Measurements from ENCODE around the gene C2CD5. TPM values are rescaled to one million over a fixed set of nuclear protein-coding genes. Genes with fewer than 3 reads are reported as not detected.

The C2CD5 gene
- total and polyA plus RNA-seq, 2 donors from 2014 or later = 19.4 to 48.4 TPM

- H3K36me3 ChIP-seq (ENCODE audit: control insufficient read depth in 2 of 3, insufficient read depth in 3 of 3, low read length in 3 of 3) = peaks cover 2 to 10% (median 3%) of the 10 kb centered on the region in 3 donors
- H3K9ac ChIP-seq (ENCODE audit: low read length in 3 of 3) = no peak overlapping the region
- H3K9me3 ChIP-seq (ENCODE audit: control insufficient read depth in 2 of 3, insufficient read depth in 1 of 3, low read length in 3 of 3) = no peaks in the 10 kb centered on the region
- no peak for TF ChIP-seq CTCF (IDR thresholded peaks at IDR 0.05; ENCODE audit: borderline replicate concordance, extremely low read depth, insufficient read depth)
- no peak overlapping the region for H3K27ac ChIP-seq (ENCODE audit: low read depth in 2 of 2, low read length in 2 of 2)
- H3K4me3 ChIP-seq (ENCODE audit: low read length in 3 of 3) = no peak overlapping the region
- DNase-seq (no peak), FAIRE-seq (no peak)
- H3K27me3 ChIP-seq (ENCODE audit: control insufficient read depth, insufficient read depth, low read length) = no peaks in the 10 kb centered on the region
- H3K4me1 ChIP-seq (ENCODE audit: control insufficient read depth in 2 of 3, insufficient read depth in 2 of 3, low read depth in 1 of 3, low read length in 3 of 3) = no peaks in the 10 kb centered on the region
- intact Hi-C loops (cut with DNase I) = no loop called here
Observed at GRCh38 chr12:22476133-22476532, 68.2 kb downstream of the C2CD5 start.

- intact Hi-C loops (cut with DNase I) = no loop called here
- FAIRE-seq (no peak), DNase-seq (no peak)
- H3K4me1 ChIP-seq (ENCODE audit: control insufficient read depth in 2 of 3, insufficient read depth in 2 of 3, low read depth in 1 of 3, low read length in 3 of 3) = no peaks in the 10 kb centered on the region
- no peak for TF ChIP-seq CTCF (IDR thresholded peaks at IDR 0.05; ENCODE audit: borderline replicate concordance, extremely low read depth, insufficient read depth)
- H3K27ac ChIP-seq (ENCODE audit: low read depth in 2 of 2, low read length in 2 of 2) = no peak overlapping the region
- H3K9me3 ChIP-seq (ENCODE audit: control insufficient read depth in 2 of 3, insufficient read depth in 1 of 3, low read length in 3 of 3) = no peaks in the 10 kb centered on the region
- no peak overlapping the region for H3K9ac ChIP-seq (ENCODE audit: low read length in 3 of 3)
- H3K27me3 ChIP-seq (ENCODE audit: control insufficient read depth, insufficient read depth, low read length) = no peaks in the 10 kb centered on the region
- H3K4me3 ChIP-seq (ENCODE audit: low read length in 3 of 3) = no peak overlapping the region
- peaks cover 2 to 12% (median 3%) of the 10 kb centered on the region in 3 donors for H3K36me3 ChIP-seq (ENCODE audit: control insufficient read depth in 2 of 3, insufficient read depth in 3 of 3, low read length in 3 of 3)
Observed at GRCh38 chr12:22474970-22475720, 69.2 kb downstream of the C2CD5 start.

GRCh38 chr12:22473212-22473611, 71.1 kb downstream of the C2CD5 start:
- H3K4me3 ChIP-seq (ENCODE audit: low read length in 3 of 3) = no peak overlapping the region
- DNase-seq (no peak), FAIRE-seq (no peak)
- H3K27me3 ChIP-seq (ENCODE audit: control insufficient read depth, insufficient read depth, low read length) = no peaks in the 10 kb centered on the region
- H3K27ac ChIP-seq (ENCODE audit: low read depth in 2 of 2, low read length in 2 of 2) = no peak overlapping the region
- intact Hi-C loops (cut with DNase I) = no loop called here
- TF ChIP-seq CTCF (IDR thresholded peaks at IDR 0.05; ENCODE audit: borderline replicate concordance, extremely low read depth, insufficient read depth) = no peak
- no peaks in the 10 kb centered on the region for H3K9me3 ChIP-seq (ENCODE audit: control insufficient read depth in 2 of 3, insufficient read depth in 1 of 3, low read length in 3 of 3)
- H3K4me1 ChIP-seq (ENCODE audit: control insufficient read depth in 2 of 3, insufficient read depth in 2 of 3, low read depth in 1 of 3, low read length in 3 of 3) = no peaks in the 10 kb centered on the region
- H3K36me3 ChIP-seq (ENCODE audit: control insufficient read depth in 2 of 3, insufficient read depth in 3 of 3, low read length in 3 of 3) = peaks cover 3 to 25% (median 9%) of the 10 kb centered on the region in 3 donors
- no peak overlapping the region for H3K9ac ChIP-seq (ENCODE audit: low read length in 3 of 3)

Data from kidney (tissue), 14 donors.